Gastrocnemius medialis (tissue), 4 donors: ENCODE results near the gene ATE1. TPM values are rescaled to one million over a fixed set of nuclear protein-coding genes. Genes with fewer than 3 reads are reported as not detected.

Source experiments
- ATAC-seq, 2 donors: fragments of 150-250 bp; one replicate each; pipeline ENCODE4 v1.9.1; 2016
- DNase-seq, 2 donors: peaks; one replicate each; pipeline ENCODE4 v3.0.0-alpha.2; 2019
- H3K27ac ChIP-seq, 4 donors: fragments of 200-600 bp; sonication (generic); 1 replicate in 1 of 4; 2 replicates in 3 of 4; pipeline ENCODE4 v1.5.1; 2016 to 2018; ENCODE audit warnings: mild to moderate bottlenecking in 2 of 4, moderate library complexity in 1 of 4
- H3K27me3 ChIP-seq, 3 donors: fragments of 200-600 bp; sonication (generic) in 2 of 3; 1 replicate in 1 of 3; 2 replicates in 2 of 3; pipeline versions ENCODE4 v1.5.1 to v1.6.0; 2016 to 2019; ENCODE audit warnings: mild to moderate bottlenecking in 1 of 3, moderate library complexity in 1 of 3
- H3K36me3 ChIP-seq, 2 donors: fragments of 200-600 bp; sonication (generic) in 1 of 2; one replicate each; pipeline ENCODE4 v1.5.1; 2017 to 2018
- H3K4me1 ChIP-seq, 2 donors: fragments of 200-600 bp; sonication (generic) in 1 of 2; one replicate each; pipeline ENCODE4 v1.5.1; 2016 to 2017; ENCODE audit warnings: mild to moderate bottlenecking in 2 of 2
- H3K4me3 ChIP-seq, 4 donors: fragments of 200-600 bp; sonication (generic) in 3 of 4; 1 replicate in 1 of 4; 2 replicates in 3 of 4; pipeline ENCODE4 v1.5.1; 2016 to 2019; ENCODE audit warnings: mild to moderate bottlenecking in 2 of 4
- H3K9me3 ChIP-seq, 3 donors: fragments of 200-600 bp; sonication (generic) in 2 of 3; 1 replicate in 1 of 3; 2 replicates in 2 of 3; pipeline ENCODE4 v1.5.1; 2016 to 2019
- CTCF ChIP-seq, 5 experiments: fragments of 450-650 bp in 3 of 5; fragments of 200-600 bp in 2 of 5; sonication (generic) in 2 of 5; IDR thresholded peaks in 4 of 5; conservative IDR thresholded peaks in 1 of 5; 1 replicate in 4 of 5; 2 replicates in 1 of 5; pipeline ENCODE4 v1.5.1; 2016 to 2019; ENCODE audit warnings: antibody characterized with exemption in 5 of 5, mild to moderate bottlenecking in 3 of 5, moderate library complexity in 3 of 5
- POLR2A ChIP-seq, 2 donors: fragments of 450-650 bp; IDR thresholded peaks; one replicate each; pipeline ENCODE4 v1.6.1; 2017; ENCODE audit warnings: antibody characterized with exemption in 2 of 2, mild to moderate bottlenecking in 2 of 2, moderate library complexity in 2 of 2
- in situ Hi-C, 4 donors: fragments of 200-750 bp; cut with MboI; loops; one replicate each; pipeline versions ENCODE4 v1.15.0 to v1.8.0; 2017; ENCODE audit warnings: low sequenced_read_pairs in 4 of 4
- intact Hi-C: fragments of 100-400 bp; cut with DNase I; formaldehyde crosslinking; loops from one replicate; pipeline ENCODE4 v1.15.1; 2023; ENCODE audit warnings: low total_unique reads
- total RNA-seq, 4 donors: library from RNA; depleted of rRNA; stranded (reverse); fragments of >200 nt; gene quantifications; one replicate each; pipeline versions ENCODE4 v1.1.0 to v1.2.3, GENCODE V29; 2016

The ATE1 gene
- total RNA-seq = 10 to 100 TPM; 34.3 to 57.6 (median 39.4) TPM

- no peaks in the 10 kb centered on the region for H3K27me3 ChIP-seq
- peaks cover 18 to 21% of the 10 kb centered on the region in 2 donors for H3K4me1 ChIP-seq
- H3K27ac ChIP-seq = peak within 1 kb of the TSS; percentile 90 to 99 (median 94)
- ATAC-seq = peak; percentile 90
- intact Hi-C loops = loop anchor here (1.0 to 5.0 kb wide), 4 partner anchors 46 to 449 kb away; no protein-coding TSS in a partner anchor
- H3K9me3 ChIP-seq = no peaks in the 10 kb centered on the region
- peaks cover 0 to 12% of the 10 kb centered on the region in 2 donors for H3K36me3 ChIP-seq
- TF ChIP-seq CTCF (IDR thresholded peaks at IDR 0.05 in 4 of 5, conservative IDR thresholded peaks at IDR 0.05 in 1 of 5) = peak in 3 of 5 experiments; percentile 3 to 11 (median 6)
- peak; percentile 69 to 84 for TF ChIP-seq POLR2A (IDR thresholded peaks at IDR 0.05)
- in situ Hi-C loops = no loop called here
- H3K4me3 ChIP-seq = peak within 1 kb of the TSS; percentile 77 to 99 (median 86)
- peak; percentile 87 to 90 for DNase-seq
Measured at GRCh38 chr10:121927841-121928527, at the start of gene ATE1. Gene ATE1 (minus strand): TSS chr10:121928031. CDS start chr10:121927949, 82 bp downstream.

GRCh38 chr10:121976607-121977006 lies 48.8 kb upstream of the ATE1 start:
- ATAC-seq = no peak
- Histone ChIP-seq H3K4me3 (no peak overlapping the region), H3K9me3 (no peaks in the 10 kb centered on the region), H3K36me3 (no peaks in the 10 kb centered on the region), H3K27me3 (no peaks in the 10 kb centered on the region), H3K27ac (no peak overlapping the region), H3K4me1 (peaks cover 16 to 19% of the 10 kb centered on the region in 2 donors)
- intact Hi-C loops = loop anchor here (5.0 kb wide), 1 partner anchor 66 kb away; no protein-coding TSS in a partner anchor
- TF ChIP-seq POLR2A (IDR thresholded peaks at IDR 0.05) = no peak
- no peak for TF ChIP-seq CTCF (IDR thresholded peaks at IDR 0.05 in 4 of 5, conservative IDR thresholded peaks at IDR 0.05 in 1 of 5)
- in situ Hi-C loops = no loop called here
- DNase-seq = no peak

GRCh38 chr10:121975295-121976086 lies 47.7 kb upstream of the ATE1 start:
- Histone ChIP-seq H3K27ac (peak overlapping the region; percentile 94 to 99 (median 96)), H3K9me3 (no peaks in the 10 kb centered on the region), H3K4me3 (peak overlapping the region; percentile 71 to 91 (median 81)), H3K27me3 (no peaks in the 10 kb centered on the region), H3K36me3 (peaks cover 0 to 5% of the 10 kb centered on the region in 2 donors), H3K4me1 (peaks cover 16 to 19% of the 10 kb centered on the region in 2 donors)
- intact Hi-C loops (loop anchor here (2.0 to 5.0 kb wide), 3 partner anchors 67 to 139 kb away; no protein-coding TSS in a partner anchor), in situ Hi-C loops (no loop called here)
- no peak for DNase-seq
- peak in 2 of 5 experiments; percentile 20 to 63 for TF ChIP-seq CTCF (IDR thresholded peaks at IDR 0.05 in 4 of 5, conservative IDR thresholded peaks at IDR 0.05 in 1 of 5)
- TF ChIP-seq POLR2A (IDR thresholded peaks at IDR 0.05) = no peak
- ATAC-seq = peak; percentile 7 to 29

GRCh38 chr10:121974535-121975294 lies 46.9 kb upstream of the ATE1 start, which contains the start of gene NSMCE4A:
Gene NSMCE4A (minus strand): TSS chr10:121975217. CDS start chr10:121975165, 52 bp downstream.
- H3K4me1 ChIP-seq = peaks cover 16 to 19% of the 10 kb centered on the region in 2 donors
- intact Hi-C loops = loop anchor here (1.0 to 5.0 kb wide), 4 partner anchors 46 to 140 kb away; partner anchors contain the start of gene ATE1
- in situ Hi-C loops = no loop called here
- peak within 1 kb of the TSS; percentile 94 to 99 (median 96) for H3K27ac ChIP-seq
- peak within 1 kb of the TSS; percentile 71 to 91 (median 81) for H3K4me3 ChIP-seq
- H3K9me3 ChIP-seq = no peaks in the 10 kb centered on the region
- H3K36me3 ChIP-seq = peaks cover 0 to 11% of the 10 kb centered on the region in 2 donors
- peak; percentile 68 to 77 for DNase-seq
- peak; percentile 88 to 89 for ATAC-seq
- TF ChIP-seq CTCF (IDR thresholded peaks at IDR 0.05 in 4 of 5, conservative IDR thresholded peaks at IDR 0.05 in 1 of 5) = peak in 4 of 5 experiments; percentile 66 to 80 (median 68)
- peak; percentile 87 to 92 for TF ChIP-seq POLR2A (IDR thresholded peaks at IDR 0.05)
- H3K27me3 ChIP-seq = no peaks in the 10 kb centered on the region
